ENCODE measurements around the gene CDH11.

Gene CDH11

DNA sequence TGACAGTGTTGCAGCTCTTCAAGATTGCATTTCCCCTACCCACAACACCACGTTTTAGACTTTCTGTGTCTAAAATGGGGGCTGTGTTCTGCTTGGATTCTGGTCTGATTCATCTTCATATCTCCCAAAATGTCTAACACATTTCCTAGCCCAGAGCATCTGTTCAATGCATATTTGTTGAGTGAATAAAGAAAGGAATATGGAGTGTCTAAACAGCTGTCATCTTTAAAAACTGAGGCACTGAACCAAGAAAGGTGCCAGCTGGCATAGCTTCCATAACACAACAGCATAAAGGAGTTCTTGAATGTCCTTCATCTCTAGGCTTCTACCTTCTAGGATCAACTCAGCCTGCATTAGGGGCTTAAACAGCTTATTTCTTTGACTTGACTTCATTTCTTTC is 67.4 kb downstream of the CDH11 start:
- H3K4me3 ChIP-seq (ENCODE audit: low read depth in 1 of 2, low read length in 1 of 2), result no peak overlapping the region
- H3K4me1 ChIP-seq (ENCODE audit: control insufficient read depth in 1 of 2, insufficient read depth in 1 of 2, low read depth in 1 of 2, low read length in 1 of 2), result no peaks in the 10 kb centered on the region
- H3K36me3 ChIP-seq, result no peaks in the 10 kb centered on the region
- no peaks in the 10 kb centered on the region for H3K9me3 ChIP-seq
- no peak overlapping the region for H3K27ac ChIP-seq
- TF ChIP-seq, protein P1, sequence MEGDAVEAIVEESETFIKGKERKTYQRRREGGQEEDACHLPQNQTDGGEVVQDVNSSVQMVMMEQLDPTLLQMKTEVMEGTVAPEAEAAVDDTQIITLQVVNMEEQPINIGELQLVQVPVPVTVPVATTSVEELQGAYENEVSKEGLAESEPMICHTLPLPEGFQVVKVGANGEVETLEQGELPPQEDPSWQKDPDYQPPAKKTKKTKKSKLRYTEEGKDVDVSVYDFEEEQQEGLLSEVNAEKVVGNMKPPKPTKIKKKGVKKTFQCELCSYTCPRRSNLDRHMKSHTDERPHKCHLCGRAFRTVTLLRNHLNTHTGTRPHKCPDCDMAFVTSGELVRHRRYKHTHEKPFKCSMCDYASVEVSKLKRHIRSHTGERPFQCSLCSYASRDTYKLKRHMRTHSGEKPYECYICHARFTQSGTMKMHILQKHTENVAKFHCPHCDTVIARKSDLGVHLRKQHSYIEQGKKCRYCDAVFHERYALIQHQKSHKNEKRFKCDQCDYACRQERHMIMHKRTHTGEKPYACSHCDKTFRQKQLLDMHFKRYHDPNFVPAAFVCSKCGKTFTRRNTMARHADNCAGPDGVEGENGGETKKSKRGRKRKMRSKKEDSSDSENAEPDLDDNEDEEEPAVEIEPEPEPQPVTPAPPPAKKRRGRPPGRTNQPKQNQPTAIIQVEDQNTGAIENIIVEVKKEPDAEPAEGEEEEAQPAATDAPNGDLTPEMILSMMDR (IDR thresholded peaks at IDR 0.05), result no peak
- peaks cover 5% of the 10 kb centered on the region for H3K27me3 ChIP-seq

DNA sequence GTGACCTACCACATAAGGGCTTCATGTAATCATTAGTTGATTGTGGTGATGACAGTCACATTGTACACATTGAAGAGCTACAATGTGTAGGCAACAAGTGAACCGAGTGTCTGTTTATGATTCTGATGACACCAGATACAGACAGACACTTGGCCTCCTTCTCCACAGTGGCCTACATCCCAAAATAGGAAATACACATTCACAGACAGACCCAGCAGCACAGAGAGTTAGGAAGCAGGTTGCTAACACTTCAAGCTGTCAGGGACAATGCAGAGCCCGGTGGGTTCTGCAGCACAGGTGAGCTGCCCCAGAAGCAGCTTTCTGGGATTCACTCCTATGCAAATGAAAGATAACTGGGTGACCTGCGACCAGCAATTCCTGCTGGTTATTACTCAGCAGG is 72.2 kb downstream of the CDH11 start:
- H3K4me3 ChIP-seq (ENCODE audit: low read depth in 1 of 2, low read length in 1 of 2), result no peak overlapping the region
- no peak overlapping the region for H3K27ac ChIP-seq
- H3K4me1 ChIP-seq (ENCODE audit: control insufficient read depth in 1 of 2, insufficient read depth in 1 of 2, low read depth in 1 of 2, low read length in 1 of 2), result no peaks in the 10 kb centered on the region
- H3K36me3 ChIP-seq, result no peaks in the 10 kb centered on the region
- TF ChIP-seq, protein P1 (IDR thresholded peaks at IDR 0.05), result no peak
- H3K9me3 ChIP-seq, result no peaks in the 10 kb centered on the region
- H3K27me3 ChIP-seq, result no peaks in the 10 kb centered on the region

DNA sequence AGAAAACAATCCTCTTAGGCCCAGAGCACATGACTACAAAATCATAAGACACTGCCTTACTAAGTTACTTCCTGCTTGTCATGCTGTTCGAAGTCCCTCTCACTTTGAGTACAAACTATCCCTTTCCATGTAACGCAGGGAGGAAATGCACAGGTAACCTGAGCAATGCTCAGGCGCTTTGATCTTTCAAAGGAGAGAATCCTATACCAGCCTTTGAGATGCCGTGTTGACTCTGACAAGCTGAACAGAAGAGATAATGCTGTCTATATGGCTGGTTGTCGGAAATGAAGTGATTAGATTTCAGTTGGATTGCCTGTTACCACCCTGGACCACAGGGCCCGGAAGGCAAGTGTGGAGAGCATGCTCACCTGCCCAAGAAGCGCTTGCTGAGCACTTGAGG is 75.9 kb downstream of the CDH11 start:
- H3K9me3 ChIP-seq, result no peaks in the 10 kb centered on the region
- no peaks in the 10 kb centered on the region for H3K4me1 ChIP-seq (ENCODE audit: control insufficient read depth in 1 of 2, insufficient read depth in 1 of 2, low read depth in 1 of 2, low read length in 1 of 2)
- no peak overlapping the region for H3K4me3 ChIP-seq (ENCODE audit: low read depth in 1 of 2, low read length in 1 of 2)
- H3K27me3 ChIP-seq, result no peaks in the 10 kb centered on the region
- TF ChIP-seq, protein P1 (IDR thresholded peaks at IDR 0.05), result no peak
- no peaks in the 10 kb centered on the region for H3K36me3 ChIP-seq
- no peak overlapping the region for H3K27ac ChIP-seq

DNA sequence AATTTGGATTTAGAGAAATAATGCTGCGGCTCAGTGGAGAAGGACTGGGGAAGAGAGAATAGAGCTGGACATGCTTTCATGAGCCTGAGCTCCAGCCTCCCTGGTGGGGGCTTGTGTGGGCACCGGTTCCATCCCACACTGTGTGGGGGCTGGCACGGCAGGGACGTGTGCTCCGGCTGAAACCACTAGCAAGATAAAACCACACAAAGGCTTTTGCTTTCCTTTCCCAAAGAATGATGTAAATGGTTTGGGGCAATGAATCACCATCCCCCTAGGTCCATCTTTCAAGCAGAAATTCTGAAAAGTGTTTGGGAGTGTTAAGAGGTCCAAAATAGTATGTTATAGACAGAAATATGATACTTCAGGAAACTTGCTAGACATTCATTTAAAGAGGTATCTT is 77.0 kb downstream of the CDH11 start:
- H3K4me1 ChIP-seq (ENCODE audit: control insufficient read depth in 1 of 2, insufficient read depth in 1 of 2, low read depth in 1 of 2, low read length in 1 of 2), result no peaks in the 10 kb centered on the region
- H3K27me3 ChIP-seq, result no peaks in the 10 kb centered on the region
- H3K9me3 ChIP-seq, result no peaks in the 10 kb centered on the region
- H3K27ac ChIP-seq, result no peak overlapping the region
- no peak overlapping the region for H3K4me3 ChIP-seq (ENCODE audit: low read depth in 1 of 2, low read length in 1 of 2)
- TF ChIP-seq, protein P1 (IDR thresholded peaks at IDR 0.05), result no peak
- no peaks in the 10 kb centered on the region for H3K36me3 ChIP-seq

DNA sequence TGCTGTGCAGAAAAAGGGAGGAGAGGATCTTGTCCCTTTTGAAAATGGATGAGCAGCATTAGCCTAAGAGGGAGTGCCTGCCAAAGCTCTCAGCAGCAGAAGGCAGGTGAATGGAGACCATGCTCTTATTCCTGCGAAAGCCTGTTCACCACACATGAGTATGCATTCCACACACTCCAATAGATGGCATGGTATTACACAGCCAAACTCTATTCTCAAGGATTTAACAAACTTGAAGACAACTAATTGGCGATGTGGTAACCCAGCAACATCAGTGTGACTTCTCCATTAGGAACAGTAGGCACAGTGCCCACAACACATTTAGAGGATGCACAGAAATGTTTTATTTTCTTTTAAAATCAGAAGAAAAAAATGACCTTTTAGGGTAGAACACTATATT is 77.8 kb downstream of the CDH11 start:
- Histone ChIP-seq H3K9me3 (no peaks in the 10 kb centered on the region), H3K36me3 (no peaks in the 10 kb centered on the region), H3K4me3 (ENCODE audit: low read depth in 1 of 2, low read length in 1 of 2) (no peak overlapping the region), H3K4me1 (ENCODE audit: control insufficient read depth in 1 of 2, insufficient read depth in 1 of 2, low read depth in 1 of 2, low read length in 1 of 2) (no peaks in the 10 kb centered on the region), H3K27ac (no peak overlapping the region), H3K27me3 (no peaks in the 10 kb centered on the region)
- TF ChIP-seq, protein P1 (IDR thresholded peaks at IDR 0.05), result no peak

Measured in neutrophil (primary cell).